Panc1 (cell line): Measurements from ENCODE around the gene TPRA1. TPM values are rescaled to one million over a fixed set of nuclear protein-coding genes. Genes with fewer than 3 reads are reported as not detected.

ENCODE experiments used
- ATAC-seq: fragments of 200-7000 bp; cut with Tn5 transposase; 2 replicates; pipeline ENCODE4 v1.9.1; 2020; ENCODE audit warnings: mild to moderate bottlenecking, moderate library complexity
- BruUV-seq: library from RNA; stranded (reverse); fragments of 400-500 nt; replicated peaks from 2 replicates; lab custom pipeline; 2021; lab: Mats Ljungman, UMichigan
- CTCF ChIA-PET: fragments of 300-600 bp; sonication (Branson Sonifier 250); formaldehyde crosslinking; loops from one replicate; lab custom pipeline; 2022; ENCODE audit warnings: antibody characterized with exemption; lab: Charles Lee
- POLR2A ChIA-PET: fragments of 300-600 bp; sonication (Branson Sonifier 250); formaldehyde crosslinking; loops from one replicate; lab custom pipeline; 2022; ENCODE audit warnings: antibody characterized with exemption; lab: Charles Lee
- DNase-seq: peaks from one replicate; pipeline ENCODE4 v3.0.0-alpha.2; 2010; ENCODE audit warnings: low read depth, low spot score
- H3K27ac ChIP-seq: 2 replicates; pipeline ENCODE4 v1.5.1; 2011; ENCODE audit warnings: mild to moderate bottlenecking, low read length, inconsistent platforms
- H3K27me3 ChIP-seq: fragments of 200-500 bp; sonication (Bioruptor generic); 2 replicates; pipeline ENCODE4 v1.6.0; 2014; ENCODE audit warnings: low read length, inconsistent platforms; ENCODE audit not compliant: control insufficient read depth, insufficient read depth
- H3K36me3 ChIP-seq: fragments of 200-500 bp; sonication (Bioruptor generic); 2 replicates; pipeline ENCODE4 v1.5.1; 2014; ENCODE audit warnings: inconsistent platforms, mild to moderate bottlenecking, low read length, moderate library complexity; ENCODE audit not compliant: control insufficient read depth, insufficient read depth
- H3K4me1 ChIP-seq: 2 replicates; pipeline ENCODE4 v1.5.1; 2011; ENCODE audit warnings: inconsistent platforms, mild to moderate bottlenecking, low read length, moderate library complexity; ENCODE audit not compliant: control insufficient read depth, insufficient read depth
- H3K4me3 ChIP-seq, 2 experiments: 2 replicates each; pipeline ENCODE4 v1.5.1; 2011 to 2012; ENCODE audit warnings: low read depth in 2 of 2, low read length in 2 of 2, mild to moderate bottlenecking in 2 of 2, inconsistent platforms in 1 of 2, moderate library complexity in 1 of 2
- H3K9me3 ChIP-seq: fragments of 200-500 bp; sonication (Bioruptor generic); 2 replicates; pipeline ENCODE4 v1.5.1; 2014; ENCODE audit warnings: low read depth, mild to moderate bottlenecking, inconsistent platforms, low read length, moderate library complexity; ENCODE audit not compliant: control insufficient read depth, insufficient read depth
- CTCF ChIP-seq: fragments of 450-650 bp; IDR thresholded peaks from 2 replicates; pipeline ENCODE4 v1.5.1; 2017; ENCODE audit warnings: mild to moderate bottlenecking
- POLR2AphosphoS5 ChIP-seq: IDR thresholded peaks from 2 replicates; pipeline ENCODE4 v1.6.1; 2012; ENCODE audit warnings: mild to moderate bottlenecking, low read depth, low read length, moderate library complexity
- REST ChIP-seq, 2 experiments: IDR thresholded peaks; 2 replicates each; pipeline ENCODE4 v1.6.1; 2011 to 2012; ENCODE audit warnings: low read depth in 2 of 2, control low read depth in 1 of 2, low read length in 1 of 2, mild to moderate bottlenecking in 1 of 2, moderate library complexity in 1 of 2; ENCODE audit not compliant: insufficient read depth in 1 of 2
- SIN3A ChIP-seq: IDR thresholded peaks from 2 replicates; pipeline ENCODE4 v1.6.1; 2012; ENCODE audit warnings: low read depth, mild to moderate bottlenecking, low read length, moderate library complexity, borderline replicate concordance; ENCODE audit not compliant: insufficient read depth
- TCF7L2 ChIP-seq: IDR thresholded peaks from 2 replicates; pipeline ENCODE4 v1.6.1; 2011; ENCODE audit warnings: mild to moderate bottlenecking, low read depth, low read length, inconsistent platforms
- in situ Hi-C: cut with HindIII; loops from 2 replicates; pipeline ENCODE4 v1.10.0; 2016; ENCODE audit warnings: low sequenced_read_pairs, low pct_unique_long_range_greater_than_20kb
- intact Hi-C: fragments of 100-400 bp; cut with micrococcal nuclease; formaldehyde crosslinking; loops from one replicate; pipeline ENCODE4 v1.10.0; 2022; ENCODE audit not compliant: unreplicated experiment
- total RNA-seq: library from RNA; stranded (reverse); gene quantifications from one replicate; pipeline ENCODE4 v1.2.1, GENCODE V29; 2021; ENCODE audit not compliant: unreplicated experiment

The TPRA1 gene
- total RNA-seq, 1 experiment from 2014 or later = 42.6 TPM

GRCh38 chr3:127610105-127610504 is 19.6 kb upstream of the TPRA1 start:
- no TSS peak for BruUV-seq
- ATAC-seq (no peak), DNase-seq (no peak)
- intact Hi-C loops = no loop called here
- H3K4me1 ChIP-seq = no peaks in the 10 kb centered on the region
- CTCF ChIA-PET = interaction anchor here (0.5 kb wide), 1 partner anchor 35 kb away, joined by 3 read pairs; no protein-coding TSS in a partner anchor
- peaks cover 14% of the 10 kb centered on the region for H3K36me3 ChIP-seq
- in situ Hi-C loops = no loop called here
- no peaks in the 10 kb centered on the region for H3K9me3 ChIP-seq
- H3K4me3 ChIP-seq = no peak overlapping the region
- POLR2A ChIA-PET = no interaction called here
- no peak for TF ChIP-seq CTCF
- H3K27ac ChIP-seq = no peak overlapping the region
- no peaks in the 10 kb centered on the region for H3K27me3 ChIP-seq

- H3K36me3 ChIP-seq = peaks cover 14% of the 10 kb centered on the region
- H3K9me3 ChIP-seq = no peaks in the 10 kb centered on the region
- no TSS peak for BruUV-seq
- intact Hi-C loops = no loop called here
- CTCF ChIA-PET = no interaction called here
- POLR2A ChIA-PET = no interaction called here
- no peaks in the 10 kb centered on the region for H3K4me1 ChIP-seq
- no peak for DNase-seq
- no peaks in the 10 kb centered on the region for H3K27me3 ChIP-seq
- no peak overlapping the region for H3K27ac ChIP-seq
- no peak for TF ChIP-seq CTCF
- no peak overlapping the region for H3K4me3 ChIP-seq
- ATAC-seq = no peak
- in situ Hi-C loops = no loop called here
Observed at GRCh38 chr3:127608362-127608718, 17.8 kb upstream of the TPRA1 start.

- DNase-seq (no peak), ATAC-seq (no peak)
- Histone ChIP-seq H3K4me3 (no peak overlapping the region), H3K4me1 (no peaks in the 10 kb centered on the region), H3K9me3 (no peaks in the 10 kb centered on the region), H3K27ac (no peak overlapping the region), H3K36me3 (peaks cover 14% of the 10 kb centered on the region), H3K27me3 (no peaks in the 10 kb centered on the region)
- TF ChIP-seq REST (IDR thresholded peaks at IDR 0.05; ENCODE audit: insufficient read depth in 1 of 2, low read depth in 2 of 2, low read length in 1 of 2) (no peak), POLR2AphosphoS5 (no peak), SIN3A (no peak), TCF7L2 (no peak), CTCF (no peak)
- CTCF ChIA-PET = interaction anchor here (0.8 kb wide), 1 partner anchor 33 kb away, joined by 4 read pairs; no protein-coding TSS in a partner anchor
- in situ Hi-C loops (no loop called here), intact Hi-C loops (no loop called here)
- BruUV-seq = no TSS peak
- POLR2A ChIA-PET = no interaction called here
Observed at GRCh38 chr3:127607675-127608361, 17.3 kb upstream of the TPRA1 start.
